T1000 (cell line): ENCODE results near the gene KLHL6.

ENCODE experiments used
- DNase-seq: peaks from one replicate; lab custom pipeline; 2025; ENCODE audit warnings: mixed read lengths; lab: John Stamatoyannopoulos, UW

The KLHL6 gene

DNA sequence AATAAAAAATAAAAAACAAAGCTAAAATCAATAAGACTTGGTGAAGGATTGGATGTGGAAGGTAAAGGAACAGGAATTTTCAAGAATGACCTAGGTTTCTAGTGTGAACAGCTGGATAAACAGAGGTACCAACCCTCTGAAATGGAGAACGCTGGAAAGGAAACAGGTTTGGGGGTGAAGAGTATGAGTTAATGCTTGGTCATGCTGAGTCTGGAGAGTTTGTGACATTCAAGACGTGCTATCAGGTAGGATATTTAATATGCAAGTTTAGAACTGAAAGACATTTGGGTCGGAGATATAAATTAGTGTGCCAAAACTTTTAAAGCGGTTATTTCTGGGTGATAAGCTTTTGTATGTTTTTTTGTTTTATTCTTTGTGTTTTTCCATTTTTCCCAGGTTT, 11.4 kb upstream of the KLHL6 start:
- DNase-seq, result no peak

DNA sequence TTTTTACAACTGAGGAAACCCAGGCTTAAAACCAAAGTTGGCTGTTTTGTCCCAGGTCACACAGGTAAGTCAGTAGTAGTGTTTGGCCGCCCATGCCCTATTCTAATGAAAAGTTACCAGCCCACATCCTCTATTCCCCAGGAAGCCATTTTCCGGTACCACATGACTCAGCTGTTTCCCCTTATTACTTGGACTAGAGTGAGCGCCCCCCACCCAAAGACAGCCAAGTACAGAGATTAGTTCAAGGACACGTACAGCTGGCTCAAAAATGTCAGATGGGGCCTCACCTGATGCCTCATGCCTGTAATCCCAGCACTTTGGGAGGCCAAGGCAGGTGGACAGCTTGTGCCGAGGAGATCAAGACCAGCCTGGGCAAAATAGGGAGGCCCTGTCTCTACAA, 8.5 kb upstream of the KLHL6 start:
- DNase-seq, result no peak

- DNase-seq, result no peak
These were observed 8.0 kb upstream of the KLHL6 start for GRCh38 chr3:183563536-183563874.

DNA sequence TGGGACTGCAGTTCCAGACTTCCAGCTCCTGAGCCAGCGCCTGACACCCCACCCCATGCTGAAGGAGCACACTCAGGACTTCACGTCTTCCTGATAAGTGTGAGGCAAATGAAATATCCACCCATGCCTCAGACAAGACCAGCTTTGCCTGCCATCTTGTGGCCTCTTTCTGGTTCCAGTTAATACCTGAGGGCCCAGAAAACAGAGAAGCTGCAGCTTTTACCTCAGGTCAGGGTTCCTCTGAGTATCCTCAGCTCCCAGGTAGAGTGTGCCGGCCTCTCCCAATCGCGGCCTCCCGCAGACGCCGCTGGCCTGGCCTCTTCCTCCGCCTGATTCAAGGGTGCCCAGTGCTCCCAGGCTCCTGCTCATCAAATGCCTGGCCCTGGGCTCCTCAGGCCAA, 5.1 kb upstream of the KLHL6 start:
- DNase-seq, result no peak

GRCh38 chr3:183558495-183558894, 3.0 kb upstream of the KLHL6 start:
- no peak for DNase-seq

DNA sequence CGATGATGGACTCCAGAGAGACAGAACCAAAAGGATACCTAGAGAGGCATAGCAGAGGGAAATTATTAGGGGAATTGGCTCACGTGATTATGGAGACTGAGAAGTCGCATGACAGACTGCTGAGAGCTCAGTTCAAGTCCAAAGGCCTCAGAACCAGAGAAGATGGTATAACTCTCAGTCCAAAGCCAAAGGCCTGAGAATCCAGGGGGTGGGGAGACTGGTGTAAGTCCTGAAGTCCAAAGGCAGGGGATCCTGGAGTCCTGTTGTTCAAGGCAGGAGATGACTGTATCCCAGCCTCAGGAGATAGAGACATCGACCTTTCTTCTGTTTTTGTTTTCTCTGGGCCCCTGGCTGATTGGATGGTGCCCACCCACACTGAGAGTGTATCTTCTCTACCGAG, 1.2 kb upstream of the KLHL6 start:
- no peak for DNase-seq

DNA sequence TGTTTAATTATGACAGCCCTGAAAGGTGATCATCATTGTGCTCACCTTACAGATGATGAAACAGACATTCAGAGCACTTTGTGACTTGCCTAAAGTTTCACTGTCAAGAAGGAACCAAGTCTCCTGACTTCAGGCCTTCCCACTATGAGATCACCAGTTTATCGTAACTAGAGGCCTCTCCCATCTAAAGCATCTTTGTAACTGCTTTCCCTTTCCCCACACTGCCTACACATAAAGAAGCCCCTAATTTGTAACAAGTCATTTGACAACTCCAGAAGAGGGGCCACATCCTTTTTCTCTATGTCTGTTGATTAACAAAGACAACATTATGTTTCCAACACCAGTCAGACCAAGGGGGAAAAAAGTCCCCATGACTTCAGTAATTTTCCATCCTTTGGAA, 1.1 kb downstream of the KLHL6 start:
- no peak for DNase-seq

DNA sequence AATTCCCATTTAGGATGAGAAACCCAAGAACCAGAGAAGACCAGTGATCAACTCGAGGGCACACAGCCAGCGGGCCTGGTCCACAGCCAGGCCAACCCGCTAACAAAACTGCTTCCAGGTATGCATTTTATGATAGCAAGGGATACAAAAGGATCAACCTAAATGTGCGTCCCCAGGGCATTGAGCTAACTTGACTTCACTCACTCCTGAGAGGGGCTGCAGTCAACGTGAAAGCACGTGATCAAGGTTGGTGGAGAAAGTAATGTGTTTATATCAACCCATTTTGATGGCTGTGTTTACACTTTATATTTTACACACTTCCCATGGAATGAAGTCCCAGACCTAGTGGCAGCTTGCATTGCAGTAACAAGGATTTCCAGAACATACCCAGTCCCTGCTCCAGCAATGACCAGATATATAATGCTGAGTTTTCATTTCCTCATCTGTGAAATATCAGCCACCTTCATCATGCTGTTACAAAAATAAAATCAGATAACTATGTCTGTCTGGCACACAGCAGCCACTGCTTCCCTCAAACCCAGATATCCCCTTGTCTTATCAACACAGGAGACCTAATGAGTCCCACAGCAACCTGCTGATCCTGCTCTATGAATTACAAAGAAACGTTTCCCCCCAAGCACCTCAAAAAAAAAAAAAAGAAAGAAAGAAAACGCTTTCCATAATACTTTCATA, 2.0 kb downstream of the KLHL6 start:
- DNase-seq, result no peak

DNA sequence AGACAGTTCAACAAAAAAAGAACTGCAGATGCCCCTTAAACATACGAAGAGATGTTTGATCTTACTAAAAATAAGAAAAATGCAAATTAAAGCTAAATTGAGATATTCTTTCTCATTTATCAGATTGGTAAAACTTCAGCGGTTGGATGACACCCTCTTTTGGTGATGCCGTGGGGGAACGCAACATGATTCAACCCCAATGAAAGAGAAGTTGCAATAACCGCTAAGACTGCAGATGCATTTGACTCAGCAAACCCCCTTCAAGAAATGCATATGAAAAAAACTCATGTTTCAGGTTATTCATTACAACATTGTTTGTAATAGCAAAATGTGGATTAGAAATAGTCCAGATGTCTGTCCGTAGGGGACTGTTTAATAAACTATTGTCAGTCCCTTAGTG, 3.6 kb downstream of the KLHL6 start:
- no peak for DNase-seq

DNA sequence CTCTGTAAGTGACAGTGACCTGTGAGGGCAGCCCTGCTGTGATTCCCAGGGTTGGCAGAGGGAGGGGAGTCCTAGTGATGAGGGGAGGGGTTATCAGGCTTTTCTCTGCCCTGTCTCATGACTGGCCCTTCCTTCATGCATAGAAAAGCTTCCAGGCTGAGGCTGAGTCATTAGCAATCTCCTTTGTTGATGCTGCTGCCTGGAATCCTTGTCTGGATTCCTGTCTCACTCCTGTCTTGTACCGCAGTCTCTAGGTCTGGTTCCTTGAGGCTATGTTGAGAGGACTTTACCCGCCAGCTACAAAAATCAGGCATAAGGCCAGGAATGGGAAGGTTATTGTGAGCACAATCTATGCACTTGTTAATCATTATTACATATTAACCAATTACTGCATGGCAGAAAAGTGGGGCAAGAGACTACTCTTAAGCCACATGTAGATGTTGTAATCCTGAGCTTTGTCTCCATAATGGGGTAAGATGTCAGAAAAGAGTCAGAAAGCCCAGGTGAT, 7.2 kb downstream of the KLHL6 start:
- DNase-seq, result no peak

DNA sequence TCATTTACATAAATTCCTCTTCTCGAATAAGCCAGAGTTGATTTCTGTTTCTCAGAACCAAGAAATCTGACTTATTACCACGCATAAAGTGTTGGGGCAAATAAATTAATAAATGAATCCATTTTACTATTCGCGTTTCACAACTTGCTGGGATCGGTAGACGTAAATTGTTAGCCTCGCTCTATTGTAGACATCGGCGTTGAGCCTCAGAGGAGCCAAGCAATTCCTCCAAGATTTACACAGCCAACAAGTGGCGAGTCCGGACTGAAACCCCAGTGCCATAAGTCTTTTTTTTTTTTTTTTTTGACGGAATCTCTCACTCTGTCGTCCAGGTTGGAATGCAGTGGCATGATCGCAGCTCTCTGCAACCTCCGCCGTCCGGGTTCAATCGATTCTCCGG, 8.9 kb downstream of the KLHL6 start:
- no peak for DNase-seq

- no peak for DNase-seq
These were observed 9.8 kb downstream of the KLHL6 start for GRCh38 chr3:183545708-183546107.

GRCh38 chr3:183542355-183542754, 13.2 kb downstream of the KLHL6 start:
- no peak for DNase-seq

- DNase-seq, result no peak
These were observed 13.8 kb downstream of the KLHL6 start for GRCh38 chr3:183541738-183542137.

DNA sequence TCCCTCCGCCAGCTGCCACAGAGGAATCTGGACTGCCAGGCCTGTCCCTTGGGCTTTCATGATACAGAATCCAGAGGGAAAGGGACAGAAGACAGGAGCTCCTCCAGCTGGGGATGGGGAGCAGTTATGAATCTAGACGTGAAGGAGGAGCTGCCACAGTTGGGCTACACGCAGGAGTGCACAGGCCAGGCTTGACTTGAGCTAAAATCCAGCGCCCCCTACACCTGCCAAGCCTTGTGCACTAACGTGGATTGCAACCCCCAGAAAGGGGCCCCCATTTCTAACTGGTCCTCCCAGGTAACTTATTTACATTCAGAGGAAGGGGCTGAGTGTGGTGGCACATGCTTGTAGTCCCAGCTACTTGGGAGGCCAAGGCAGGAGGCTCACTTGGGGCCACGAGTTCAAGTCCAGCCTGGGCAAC, 14.3 kb downstream of the KLHL6 start:
- DNase-seq, result no peak

GRCh38 chr3:183540501-183541234, 14.8 kb downstream of the KLHL6 start:
- no peak for DNase-seq

GRCh38 chr3:183539811-183540210, 15.7 kb downstream of the KLHL6 start:
- no peak for DNase-seq

DNA sequence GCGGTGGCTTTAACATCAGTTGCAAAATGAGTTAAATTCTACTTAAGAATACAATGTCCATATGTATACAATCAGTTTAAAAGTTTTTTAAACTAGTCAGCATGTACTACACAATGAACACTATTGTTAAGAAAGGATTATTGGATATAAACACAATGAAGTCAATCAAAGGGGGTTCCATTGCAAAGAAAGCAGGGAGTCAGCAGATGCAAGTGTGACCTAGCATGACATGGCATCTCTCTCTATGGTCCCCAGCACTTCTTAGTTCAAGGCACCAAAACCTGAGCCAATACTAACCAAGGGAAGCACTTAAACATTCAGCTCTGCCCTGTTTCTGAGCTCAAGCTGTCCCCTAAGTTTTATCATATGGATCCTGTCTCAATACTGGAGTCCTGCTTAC, 17.0 kb downstream of the KLHL6 start:
- DNase-seq, result no peak

- DNase-seq, result no peak
These were observed 18.2 kb downstream of the KLHL6 start for GRCh38 chr3:183537295-183537730.

DNA sequence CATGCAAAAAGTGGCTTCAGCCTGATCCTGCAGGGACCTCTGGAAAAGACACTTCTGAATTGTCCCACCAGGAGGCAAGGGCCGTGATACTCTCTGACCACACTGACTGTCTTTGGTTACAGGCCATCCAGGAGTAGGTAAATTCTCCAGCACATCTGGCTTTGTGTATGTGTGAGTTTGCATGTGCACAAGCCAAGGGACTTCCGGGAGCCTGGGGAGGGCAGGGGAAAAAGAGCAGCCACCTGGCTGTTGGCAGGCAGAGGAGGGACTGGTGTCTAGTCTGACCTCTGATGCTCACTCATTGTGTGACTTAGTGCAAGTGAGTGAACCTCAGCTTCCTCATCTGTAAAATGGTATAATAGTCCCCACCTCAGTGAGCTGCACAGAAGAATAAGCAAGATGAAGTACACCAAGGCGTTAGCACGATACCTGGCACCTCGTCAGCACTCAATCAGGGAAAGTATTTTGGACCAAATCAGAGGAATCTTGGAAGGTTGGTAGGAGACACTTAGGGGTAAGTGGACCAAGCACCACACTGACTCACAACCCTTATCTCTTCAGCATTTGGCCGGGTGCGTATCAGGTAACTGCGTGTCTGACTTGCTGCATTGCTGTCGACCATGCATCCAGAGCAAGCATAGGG, 19.1 kb downstream of the KLHL6 start:
- DNase-seq, result no peak

DNA sequence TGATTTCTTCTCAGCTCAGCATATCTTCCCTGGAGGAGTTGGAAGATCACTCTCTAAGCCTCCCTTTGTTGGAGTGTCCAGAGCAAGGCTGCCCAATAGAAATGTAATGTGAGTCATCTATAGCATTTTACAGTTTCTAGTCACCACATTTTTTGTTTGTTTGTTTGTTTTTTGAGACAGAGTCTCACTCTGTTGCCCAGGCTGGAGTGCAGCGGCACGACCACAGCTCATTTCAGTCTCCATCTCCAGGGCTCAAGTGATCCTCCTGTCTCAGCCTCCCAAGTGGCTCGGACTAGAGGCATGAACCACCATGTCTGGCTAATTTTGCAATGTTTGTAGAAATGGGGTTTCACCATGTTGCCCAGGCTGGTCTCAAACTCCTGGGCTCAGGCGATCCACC, 21.3 kb downstream of the KLHL6 start:
- DNase-seq, result no peak

GRCh38 chr3:183533412-183534132, 21.9 kb downstream of the KLHL6 start:
- no peak for DNase-seq
